Measurements from ENCODE around the gene KYNU.

Gene KYNU

GRCh38 chr2:142915502-142915901 is 38.0 kb downstream of the KYNU start:
- CTCF ChIA-PET, result no interaction called here
- Mint-ChIP-seq H3K27me3 (no peaks in the 10 kb centered on the region), H3K4me3 (no peak overlapping the region), H3K4me1 (no peaks in the 10 kb centered on the region), H3K27ac (no peak overlapping the region), H3K36me3 (no peaks in the 10 kb centered on the region), H3K9me3 (no peaks in the 10 kb centered on the region)
- DNase-seq, result no peak

GRCh38 chr2:142918624-142919023 is 41.2 kb downstream of the KYNU start:
- CTCF ChIA-PET, result no interaction called here
- H3K27ac Mint-ChIP-seq, result no peak overlapping the region
- no peaks in the 10 kb centered on the region for H3K9me3 Mint-ChIP-seq
- no peaks in the 10 kb centered on the region for H3K27me3 Mint-ChIP-seq
- DNase-seq, result no peak
- H3K4me3 Mint-ChIP-seq, result no peak overlapping the region
- H3K4me1 Mint-ChIP-seq, result no peaks in the 10 kb centered on the region
- no peaks in the 10 kb centered on the region for H3K36me3 Mint-ChIP-seq

- H3K9me3 Mint-ChIP-seq, result no peaks in the 10 kb centered on the region
- H3K27ac Mint-ChIP-seq, result no peak overlapping the region
- H3K27me3 Mint-ChIP-seq, result no peaks in the 10 kb centered on the region
- no peak for DNase-seq
- H3K4me3 Mint-ChIP-seq, result no peak overlapping the region
- H3K4me1 Mint-ChIP-seq, result no peaks in the 10 kb centered on the region
- CTCF ChIA-PET, result no interaction called here
- no peaks in the 10 kb centered on the region for H3K36me3 Mint-ChIP-seq
These were observed 43.1 kb downstream of the KYNU start for GRCh38 chr2:142920571-142920970.

GRCh38 chr2:142926445-142926844 is 49.0 kb downstream of the KYNU start:
- CTCF ChIA-PET, result no interaction called here
- Mint-ChIP-seq H3K4me3 (no peak overlapping the region), H3K4me1 (no peaks in the 10 kb centered on the region)

GRCh38 chr2:142930835-142931398 is 53.5 kb downstream of the KYNU start:
- no peak overlapping the region for H3K27ac Mint-ChIP-seq
- CTCF ChIA-PET, result no interaction called here
- peaks cover 2% of the 10 kb centered on the region for H3K27me3 Mint-ChIP-seq
- H3K36me3 Mint-ChIP-seq, result no peaks in the 10 kb centered on the region
- H3K4me1 Mint-ChIP-seq, result no peaks in the 10 kb centered on the region
- H3K4me3 Mint-ChIP-seq, result no peak overlapping the region
- no peak for DNase-seq
- no peaks in the 10 kb centered on the region for H3K9me3 Mint-ChIP-seq

More at GRCh38 chr2:142926445-142926844, 49.0 kb downstream of the KYNU start:
- H3K36me3 Mint-ChIP-seq, result no peaks in the 10 kb centered on the region
- no peak overlapping the region for H3K27ac Mint-ChIP-seq
- H3K9me3 Mint-ChIP-seq, result no peaks in the 10 kb centered on the region
- no peaks in the 10 kb centered on the region for H3K27me3 Mint-ChIP-seq
- no peak for DNase-seq

- CTCF ChIA-PET, result no interaction called here
- no peak overlapping the region for H3K27ac Mint-ChIP-seq
- no peaks in the 10 kb centered on the region for H3K9me3 Mint-ChIP-seq
- peaks cover 3% of the 10 kb centered on the region for H3K27me3 Mint-ChIP-seq
- no peak overlapping the region for H3K4me3 Mint-ChIP-seq
- no peaks in the 10 kb centered on the region for H3K36me3 Mint-ChIP-seq
- no peak for DNase-seq
- no peaks in the 10 kb centered on the region for H3K4me1 Mint-ChIP-seq
These were observed 56.5 kb downstream of the KYNU start for GRCh38 chr2:142933916-142934315.

- Mint-ChIP-seq H3K9me3 (no peaks in the 10 kb centered on the region), H3K4me1 (no peaks in the 10 kb centered on the region), H3K36me3 (no peaks in the 10 kb centered on the region), H3K27me3 (peaks cover 3% of the 10 kb centered on the region), H3K4me3 (no peak overlapping the region), H3K27ac (no peak overlapping the region)
- DNase-seq, result no peak
- CTCF ChIA-PET, result no interaction called here
These were observed 58.2 kb downstream of the KYNU start for GRCh38 chr2:142935563-142936089.

GRCh38 chr2:142936629-142937028 is 59.2 kb downstream of the KYNU start:
- H3K27me3 Mint-ChIP-seq, result peaks cover 3% of the 10 kb centered on the region
- no peak overlapping the region for H3K27ac Mint-ChIP-seq
- CTCF ChIA-PET, result no interaction called here
- no peaks in the 10 kb centered on the region for H3K4me1 Mint-ChIP-seq
- DNase-seq, result no peak
- no peak overlapping the region for H3K4me3 Mint-ChIP-seq
- no peaks in the 10 kb centered on the region for H3K36me3 Mint-ChIP-seq
- no peaks in the 10 kb centered on the region for H3K9me3 Mint-ChIP-seq

GRCh38 chr2:142937347-142937746 is 59.9 kb downstream of the KYNU start:
- no peaks in the 10 kb centered on the region for H3K36me3 Mint-ChIP-seq
- CTCF ChIA-PET, result no interaction called here
- no peak for DNase-seq
- no peak overlapping the region for H3K4me3 Mint-ChIP-seq
- H3K4me1 Mint-ChIP-seq, result no peaks in the 10 kb centered on the region
- peaks cover 3% of the 10 kb centered on the region for H3K27me3 Mint-ChIP-seq
- no peaks in the 10 kb centered on the region for H3K9me3 Mint-ChIP-seq
- H3K27ac Mint-ChIP-seq, result no peak overlapping the region

- H3K27ac Mint-ChIP-seq, result no peak overlapping the region
- CTCF ChIA-PET, result no interaction called here
- H3K36me3 Mint-ChIP-seq, result no peaks in the 10 kb centered on the region
- no peak for DNase-seq
- peaks cover 3% of the 10 kb centered on the region for H3K27me3 Mint-ChIP-seq
- H3K4me1 Mint-ChIP-seq, result no peaks in the 10 kb centered on the region
- no peaks in the 10 kb centered on the region for H3K9me3 Mint-ChIP-seq
- no peak overlapping the region for H3K4me3 Mint-ChIP-seq
These were observed 60.8 kb downstream of the KYNU start for GRCh38 chr2:142938240-142938639.

GRCh38 chr2:142940606-142941223 is 63.3 kb downstream of the KYNU start:
- H3K27ac Mint-ChIP-seq, result no peak overlapping the region
- CTCF ChIA-PET, result no interaction called here
- DNase-seq, result no peak
- H3K36me3 Mint-ChIP-seq, result no peaks in the 10 kb centered on the region
- no peak overlapping the region for H3K4me3 Mint-ChIP-seq
- peaks cover 3% of the 10 kb centered on the region for H3K27me3 Mint-ChIP-seq
- no peaks in the 10 kb centered on the region for H3K4me1 Mint-ChIP-seq
- H3K9me3 Mint-ChIP-seq, result no peaks in the 10 kb centered on the region

- Mint-ChIP-seq H3K27me3 (peaks cover 3% of the 10 kb centered on the region), H3K9me3 (no peaks in the 10 kb centered on the region), H3K36me3 (no peaks in the 10 kb centered on the region), H3K4me1 (no peaks in the 10 kb centered on the region), H3K27ac (no peak overlapping the region), H3K4me3 (no peak overlapping the region)
- CTCF ChIA-PET, result no interaction called here
- DNase-seq, result no peak
These were observed 65.2 kb downstream of the KYNU start for GRCh38 chr2:142942690-142943089.

GRCh38 chr2:142944264-142944663 is 66.8 kb downstream of the KYNU start:
- CTCF ChIA-PET, result no interaction called here
- no peak for DNase-seq
- no peaks in the 10 kb centered on the region for H3K9me3 Mint-ChIP-seq

GRCh38 chr2:142944721-142945120 is 67.3 kb downstream of the KYNU start:
- CTCF ChIA-PET, result no interaction called here
- DNase-seq, result no peak
- Mint-ChIP-seq H3K27ac (no peak overlapping the region), H3K4me1 (no peaks in the 10 kb centered on the region), H3K4me3 (no peak overlapping the region), H3K36me3 (no peaks in the 10 kb centered on the region), H3K27me3 (peaks cover 8% of the 10 kb centered on the region), H3K9me3 (no peaks in the 10 kb centered on the region)

More at GRCh38 chr2:142944264-142944663, 66.8 kb downstream of the KYNU start:
- H3K4me3 Mint-ChIP-seq, result no peak overlapping the region
- no peaks in the 10 kb centered on the region for H3K4me1 Mint-ChIP-seq
- H3K27me3 Mint-ChIP-seq, result peaks cover 8% of the 10 kb centered on the region
- H3K27ac Mint-ChIP-seq, result no peak overlapping the region
- H3K36me3 Mint-ChIP-seq, result no peaks in the 10 kb centered on the region

- no peak overlapping the region for H3K4me3 Mint-ChIP-seq
- peaks cover 8% of the 10 kb centered on the region for H3K27me3 Mint-ChIP-seq
- no peaks in the 10 kb centered on the region for H3K36me3 Mint-ChIP-seq
- no peak for DNase-seq
- H3K4me1 Mint-ChIP-seq, result no peaks in the 10 kb centered on the region
- no peaks in the 10 kb centered on the region for H3K9me3 Mint-ChIP-seq
- CTCF ChIA-PET, result no interaction called here
- no peak overlapping the region for H3K27ac Mint-ChIP-seq
These were observed 69.5 kb downstream of the KYNU start for GRCh38 chr2:142946941-142947340.
